ENCODE results near the gene USP17L19.
"Not testable (repeated sequence)": the region's sequence is repeated elsewhere in the genome, so short reads cannot be mapped to it uniquely, and the experiment has no call there.

The USP17L19 gene, protein sequence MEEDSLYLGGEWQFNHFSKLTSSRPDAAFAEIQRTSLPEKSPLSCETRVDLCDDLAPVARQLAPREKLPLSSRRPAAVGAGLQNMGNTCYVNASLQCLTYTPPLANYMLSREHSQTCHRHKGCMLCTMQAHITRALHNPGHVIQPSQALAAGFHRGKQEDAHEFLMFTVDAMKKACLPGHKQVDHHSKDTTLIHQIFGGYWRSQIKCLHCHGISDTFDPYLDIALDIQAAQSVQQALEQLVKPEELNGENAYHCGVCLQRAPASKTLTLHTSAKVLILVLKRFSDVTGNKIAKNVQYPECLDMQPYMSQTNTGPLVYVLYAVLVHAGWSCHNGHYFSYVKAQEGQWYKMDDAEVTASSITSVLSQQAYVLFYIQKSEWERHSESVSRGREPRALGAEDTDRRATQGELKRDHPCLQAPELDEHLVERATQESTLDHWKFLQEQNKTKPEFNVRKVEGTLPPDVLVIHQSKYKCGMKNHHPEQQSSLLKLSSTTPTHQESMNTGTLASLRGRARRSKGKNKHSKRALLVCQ

GRCh38 chr4:9253078-9253477 is at the start of gene USP17L19:
USP17L19 (plus strand) TSS chr4:9253378; CDS start chr4:9253378, 0 bp downstream.
- not testable (repeated sequence) for DNase-seq (ENCODE audit: low read depth, low spot score)

DNA sequence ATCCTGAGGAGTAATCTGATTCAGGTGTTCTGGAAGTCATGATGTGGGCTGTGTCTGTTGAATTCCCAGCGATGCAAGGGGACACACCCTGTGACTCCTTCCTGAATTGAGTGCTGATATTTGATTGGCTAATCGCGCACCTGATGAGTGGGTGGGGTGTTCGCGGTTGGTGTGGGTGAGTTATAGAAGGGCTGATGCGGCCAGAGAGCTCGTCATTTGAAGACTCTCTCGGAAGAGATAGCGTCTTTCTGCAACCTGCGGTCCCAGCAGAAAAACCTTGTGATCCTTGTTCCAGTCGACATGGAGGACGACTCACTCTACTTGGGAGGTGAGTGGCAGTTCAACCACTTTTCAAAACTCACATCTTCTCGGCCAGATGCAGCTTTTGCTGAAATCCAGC is 42.8 kb upstream of the USP17L19 start, which contains the start of gene USP17L10:
TSS of gene USP17L10 (plus strand) at position 301 of the 400 bp plus-strand sequence. CDS start at position 301, 0 bp downstream.
- DNase-seq (ENCODE audit: low read depth, low spot score), result not testable (repeated sequence)

- DNase-seq (ENCODE audit: low read depth, low spot score), result not testable (repeated sequence)
These were observed 38.5 kb upstream of the USP17L19 start for GRCh38 chr4:9214701-9215100.

DNA sequence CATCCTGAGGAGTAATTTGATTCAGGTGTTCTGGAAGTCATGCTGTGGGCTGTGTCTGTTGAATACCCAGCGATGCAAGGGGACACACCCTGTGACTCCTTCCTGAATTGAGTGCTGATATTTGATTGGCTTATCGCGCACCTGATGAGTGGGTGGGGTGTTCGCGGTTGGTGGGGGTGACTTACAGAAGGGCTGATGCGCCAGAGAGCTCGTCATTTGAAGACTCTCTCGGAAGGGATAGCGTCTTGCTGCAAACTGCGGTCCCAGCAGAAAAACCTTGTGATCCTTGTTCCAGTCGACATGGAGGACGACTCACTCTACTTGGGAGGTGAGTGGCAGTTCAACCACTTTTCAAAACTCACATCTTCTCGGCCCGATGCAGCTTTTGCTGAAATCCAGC is 38.1 kb upstream of the USP17L19 start, which contains the start of gene USP17L11:
TSS of gene USP17L11 (plus strand) at position 301 of the 400 bp plus-strand sequence. CDS start at position 301, 0 bp downstream.
- DNase-seq (ENCODE audit: low read depth, low spot score), result not testable (repeated sequence)

GRCh38 chr4:9219852-9220251 is 33.3 kb upstream of the USP17L19 start, which contains the start of gene USP17L12:
USP17L12 (plus strand) TSS chr4:9220152; CDS start chr4:9220152, 0 bp downstream.
- DNase-seq (ENCODE audit: low read depth, low spot score), result not testable (repeated sequence)

DNA sequence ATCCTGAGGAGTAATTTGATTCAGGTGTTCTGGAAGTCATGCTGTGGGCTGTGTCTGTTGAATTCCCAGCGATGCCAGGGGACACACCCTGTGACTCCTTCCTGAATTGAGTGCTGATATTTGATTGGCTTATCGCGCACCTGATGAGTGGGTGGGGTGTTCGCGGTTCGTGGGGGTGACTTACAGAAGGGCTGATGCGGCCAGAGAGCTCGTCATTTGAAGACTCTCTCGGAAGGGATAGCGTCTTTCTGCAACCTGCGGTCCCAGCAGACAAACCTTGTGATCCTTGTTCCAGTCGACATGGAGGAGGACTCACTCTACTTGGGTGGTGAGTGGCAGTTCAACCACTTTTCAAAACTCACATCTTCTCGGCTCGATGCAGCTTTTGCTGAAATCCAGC is 28.6 kb upstream of the USP17L19 start, which contains the start of gene USP17L13:
TSS of gene USP17L13 (plus strand) at position 301 of the 400 bp plus-strand sequence. CDS start at position 301, 0 bp downstream.
- not testable (repeated sequence) for DNase-seq (ENCODE audit: low read depth, low spot score)

GRCh38 chr4:9230249-9230648 is 22.9 kb upstream of the USP17L19 start:
- DNase-seq (ENCODE audit: low read depth, low spot score), result not testable (repeated sequence)

DNA sequence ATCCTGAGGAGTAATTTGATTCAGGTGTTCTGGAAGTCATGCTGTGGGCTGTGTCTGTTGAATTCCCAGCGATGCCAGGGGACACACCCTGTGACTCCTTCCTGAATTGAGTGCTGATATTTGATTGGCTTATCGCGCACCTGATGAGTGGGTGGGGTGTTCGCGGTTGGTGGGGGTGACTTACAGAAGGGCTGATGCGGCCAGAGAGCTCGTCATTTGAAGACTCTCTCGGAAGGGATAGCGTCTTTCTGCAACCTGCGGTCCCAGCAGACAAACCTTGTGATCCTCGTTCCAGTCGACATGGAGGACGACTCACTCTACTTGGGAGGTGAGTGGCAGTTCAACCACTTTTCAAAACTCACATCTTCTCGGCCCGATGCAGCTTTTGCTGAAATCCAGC is 19.1 kb upstream of the USP17L19 start, which contains the start of gene USP17L15:
TSS of gene USP17L15 (plus strand) at position 301 of the 400 bp plus-strand sequence. CDS start at position 301, 0 bp downstream.
- DNase-seq (ENCODE audit: low read depth, low spot score), result not testable (repeated sequence)

DNA sequence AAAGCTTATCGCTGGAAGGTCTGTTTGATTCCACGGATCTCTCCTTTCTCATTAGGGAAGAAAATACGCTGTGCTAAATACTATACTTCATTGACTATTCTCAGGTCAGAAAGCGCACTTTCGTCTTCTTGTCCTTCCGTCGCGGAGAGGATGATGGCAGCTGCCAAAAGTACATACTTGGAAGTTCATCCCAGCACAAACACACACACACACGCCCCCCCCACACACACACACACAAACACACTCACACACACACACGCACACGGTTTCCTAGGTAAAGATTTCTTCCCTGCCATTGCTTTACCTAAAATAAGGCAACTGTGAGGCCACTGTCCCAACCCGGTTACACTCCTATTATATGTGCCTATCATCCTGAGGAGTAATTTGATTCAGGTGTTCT is 14.7 kb upstream of the USP17L19 start:
- not testable (repeated sequence) for DNase-seq (ENCODE audit: low read depth, low spot score)

- DNase-seq (ENCODE audit: low read depth, low spot score), result not testable (repeated sequence)
These were observed 9.6 kb upstream of the USP17L19 start, which contains the start of gene USP17L17 for GRCh38 chr4:9243579-9243978. USP17L17 (plus strand) TSS chr4:9243879; CDS start chr4:9243879, 0 bp downstream.

DNA sequence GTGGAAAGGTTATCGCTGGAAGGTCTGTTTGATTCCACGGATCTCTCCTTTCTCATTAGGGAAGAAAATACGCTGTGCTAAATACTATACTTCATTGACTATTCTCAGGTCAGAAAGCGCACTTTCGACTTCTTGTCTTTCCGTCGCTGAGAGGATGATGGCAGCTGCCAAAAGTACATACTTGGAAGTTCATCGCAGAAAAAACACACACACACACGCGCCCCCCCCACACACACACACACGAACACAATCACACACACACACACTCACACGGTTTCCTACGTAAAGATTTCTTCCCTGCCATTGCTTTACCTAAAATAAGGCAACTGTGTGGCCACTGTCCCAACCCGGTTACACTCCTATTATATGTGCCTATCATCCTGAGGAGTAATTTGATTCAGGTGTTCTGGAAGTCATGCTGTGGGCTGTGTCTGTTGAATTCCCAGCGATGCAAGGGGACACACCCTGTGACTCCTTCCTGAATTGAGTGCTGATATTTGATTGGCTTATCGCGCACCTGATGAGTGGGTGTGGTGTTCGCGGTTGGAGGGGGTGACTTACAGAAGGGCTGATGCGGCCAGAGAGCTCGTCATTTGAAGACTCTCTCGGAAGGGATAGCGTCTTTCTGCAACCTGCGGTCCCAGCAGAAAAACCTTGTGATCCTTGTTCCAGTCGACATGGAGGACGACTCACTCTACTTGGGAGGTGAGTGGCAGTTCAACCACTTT is 5.1 kb upstream of the USP17L19 start, which contains the start of gene USP17L18:
TSS of gene USP17L18 (plus strand) at position 678 of the 728 bp plus-strand sequence. CDS start at position 678, 0 bp downstream.
- not testable (repeated sequence) for DNase-seq (ENCODE audit: low read depth, low spot score)

DNA sequence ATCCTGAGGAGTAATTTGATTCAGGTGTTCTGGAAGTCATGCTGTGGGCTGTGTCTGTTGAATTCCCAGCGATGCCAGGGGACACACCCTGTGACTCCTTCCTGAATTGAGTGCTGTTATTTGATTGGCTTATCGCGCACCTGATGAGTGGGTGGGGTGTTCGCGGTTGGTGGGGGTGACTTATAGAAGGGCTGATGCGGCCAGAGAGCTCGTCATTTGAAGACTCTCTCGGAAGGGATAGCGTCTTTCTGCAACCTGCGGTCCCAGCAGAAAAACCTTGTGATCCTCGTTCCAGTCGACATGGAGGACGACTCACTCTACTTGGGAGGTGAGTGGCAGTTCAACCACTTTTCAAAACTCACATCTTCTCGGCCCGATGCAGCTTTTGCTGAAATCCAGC is 4.6 kb downstream of the USP17L19 start, which contains the start of gene USP17L20:
TSS of gene USP17L20 (plus strand) at position 301 of the 400 bp plus-strand sequence. CDS start at position 301, 0 bp downstream.
- DNase-seq (ENCODE audit: low read depth, low spot score), result not testable (repeated sequence)

- DNase-seq (ENCODE audit: low read depth, low spot score), result not testable (repeated sequence)
These were observed 9.4 kb downstream of the USP17L19 start, which contains the start of gene USP17L21 for GRCh38 chr4:9262572-9262971. USP17L21 (plus strand) TSS chr4:9262872; CDS start chr4:9262872, 0 bp downstream.

- not testable (repeated sequence) for DNase-seq (ENCODE audit: low read depth, low spot score)
These were observed 14.1 kb downstream of the USP17L19 start, which contains the start of gene USP17L22 for GRCh38 chr4:9267319-9267718. USP17L22 (plus strand) TSS chr4:9267619; CDS start chr4:9267619, 0 bp downstream.

- not testable (repeated sequence) for DNase-seq (ENCODE audit: low read depth, low spot score)
These were observed 18.5 kb downstream of the USP17L19 start for GRCh38 chr4:9271719-9272118.
